Testis (tissue), 3 donors: ENCODE data around the gene KLC1. TPM values are rescaled to one million over a fixed set of nuclear protein-coding genes. Genes with fewer than 3 reads are reported as not detected.

ENCODE experiments used
- DNase-seq: peaks from one replicate; pipeline ENCODE4 v3.0.0-alpha.2; 2019
- H3K27ac ChIP-seq, 2 donors: fragments of 200-600 bp; sonication (generic); one replicate each; pipeline ENCODE4 v1.5.1; 2019
- H3K27me3 ChIP-seq: fragments of 200-600 bp; sonication (generic); one replicate; pipeline ENCODE4 v1.5.1; 2019
- H3K36me3 ChIP-seq: fragments of 200-600 bp; sonication (generic); one replicate; pipeline ENCODE4 v1.5.1; 2017; ENCODE audit warnings: low read depth; ENCODE audit errors: missing control alignments
- H3K4me1 ChIP-seq: fragments of 200-600 bp; sonication (generic); one replicate; pipeline ENCODE4 v1.5.1; 2019
- H3K4me3 ChIP-seq, 2 donors: fragments of 200-600 bp; sonication (generic); one replicate each; pipeline ENCODE4 v1.5.1; 2017 to 2019
- H3K9me3 ChIP-seq: fragments of 200-600 bp; sonication (generic); one replicate; pipeline ENCODE4 v1.5.1; 2017
- POLR2A ChIP-seq: fragments of 450-650 bp; IDR thresholded peaks from one replicate; pipeline ENCODE4 v1.6.1; 2017; ENCODE audit warnings: antibody characterized with exemption, mild to moderate bottlenecking, moderate library complexity
- WGBS, 2 donors: methylation state at CpG; one replicate each; pipeline ENCODE4 v1.1.5; 2018; 5-methylcytosine and 5-hydroxymethylcytosine counted together
- intact Hi-C: fragments of 100-400 bp; cut with DNase I; formaldehyde crosslinking; loops from one replicate; pipeline ENCODE4 v1.15.1; 2023; ENCODE audit warnings: low total_unique reads
- polyA plus RNA-seq: library from polyadenylated mRNA; stranded (reverse); fragments of 350-450 nt; fragmentation: Illumina TruSeq; extraction: RNeasy Lipid Tissue Mini Kit (QIAGEN cat#74804); gene quantifications from one replicate; pipeline ENCODE4 v1.2.3, GENCODE V29; 2014; ENCODE audit warnings: low read depth, low replicate concordance; ENCODE audit not compliant: insufficient read depth
- total RNA-seq, 2 donors: library from RNA; depleted of rRNA; stranded (reverse); fragments of >200 nt; gene quantifications; one replicate each; pipeline ENCODE4 v1.2.3, GENCODE V29; 2016
- TF ChIP-seq, protein P1 (sequence below), 3 experiments: fragments of 450-650 bp in 2 of 3; fragments of 200-600 bp in 1 of 3; sonication (generic) in 1 of 3; IDR thresholded peaks; one replicate each; pipeline ENCODE4 v1.5.1; 2016 to 2019; ENCODE audit warnings: antibody characterized with exemption in 3 of 3, mild to moderate bottlenecking in 2 of 3, moderate library complexity in 1 of 3

KLC1 gene
- total and polyA plus RNA-seq, 3 donors from 2014 or later, result 92.9 to 473 (median 379) TPM

DNA sequence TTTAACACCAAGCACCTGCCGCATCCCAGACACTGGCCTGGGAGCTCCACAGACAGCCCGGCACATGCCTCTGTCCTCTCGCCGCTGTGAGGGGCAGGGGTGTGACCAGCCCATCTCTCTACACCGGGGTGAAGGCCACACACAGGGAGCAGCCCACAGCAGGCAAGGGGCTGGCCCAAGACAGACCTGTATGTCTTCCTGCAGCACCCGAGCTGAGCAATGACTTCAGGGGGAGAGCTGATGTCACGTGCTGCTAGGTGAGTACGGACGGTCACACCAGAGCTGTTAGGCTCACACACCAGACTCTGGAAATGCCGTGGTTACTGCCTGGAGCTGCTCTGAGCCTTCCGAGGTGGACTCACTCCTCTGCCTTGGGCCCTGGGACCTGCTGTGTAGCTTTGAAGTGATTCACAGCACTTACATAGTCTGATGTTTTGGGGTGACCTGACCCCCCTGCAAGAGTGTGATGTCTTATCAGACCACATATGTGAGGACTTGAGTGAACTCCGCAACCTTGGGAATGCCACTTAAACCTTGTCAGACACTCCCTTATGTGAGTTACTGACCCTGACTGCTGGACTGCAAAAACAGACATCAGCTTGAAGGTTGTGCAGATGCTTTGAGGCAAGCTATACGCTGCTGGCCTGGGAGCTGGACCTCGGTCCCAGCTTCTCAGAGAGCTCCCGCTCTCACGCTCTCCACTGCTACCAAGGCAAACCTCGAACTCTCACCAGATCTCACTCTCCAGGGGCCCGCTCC is 84.5 kb downstream of the KLC1 start:
- TF ChIP-seq POLR2A, result no peak
- TF ChIP-seq, protein P1, sequence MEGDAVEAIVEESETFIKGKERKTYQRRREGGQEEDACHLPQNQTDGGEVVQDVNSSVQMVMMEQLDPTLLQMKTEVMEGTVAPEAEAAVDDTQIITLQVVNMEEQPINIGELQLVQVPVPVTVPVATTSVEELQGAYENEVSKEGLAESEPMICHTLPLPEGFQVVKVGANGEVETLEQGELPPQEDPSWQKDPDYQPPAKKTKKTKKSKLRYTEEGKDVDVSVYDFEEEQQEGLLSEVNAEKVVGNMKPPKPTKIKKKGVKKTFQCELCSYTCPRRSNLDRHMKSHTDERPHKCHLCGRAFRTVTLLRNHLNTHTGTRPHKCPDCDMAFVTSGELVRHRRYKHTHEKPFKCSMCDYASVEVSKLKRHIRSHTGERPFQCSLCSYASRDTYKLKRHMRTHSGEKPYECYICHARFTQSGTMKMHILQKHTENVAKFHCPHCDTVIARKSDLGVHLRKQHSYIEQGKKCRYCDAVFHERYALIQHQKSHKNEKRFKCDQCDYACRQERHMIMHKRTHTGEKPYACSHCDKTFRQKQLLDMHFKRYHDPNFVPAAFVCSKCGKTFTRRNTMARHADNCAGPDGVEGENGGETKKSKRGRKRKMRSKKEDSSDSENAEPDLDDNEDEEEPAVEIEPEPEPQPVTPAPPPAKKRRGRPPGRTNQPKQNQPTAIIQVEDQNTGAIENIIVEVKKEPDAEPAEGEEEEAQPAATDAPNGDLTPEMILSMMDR (IDR thresholded peaks at IDR 0.05), result no peak
- H3K9me3 ChIP-seq, result no peaks in the 10 kb centered on the region
- no peaks in the 10 kb centered on the region for H3K36me3 ChIP-seq
- no peak overlapping the region for H3K27ac ChIP-seq
- 72 to 75% methylated on average over 16 to 18 of the region's 18 CpGs for WGBS, 2 donors
- no peaks in the 10 kb centered on the region for H3K27me3 ChIP-seq
- H3K4me1 ChIP-seq, result peaks cover 36% of the 10 kb centered on the region
- intact Hi-C loops, result no loop called here
- no peak overlapping the region for H3K4me3 ChIP-seq
- DNase-seq, result no peak

DNA sequence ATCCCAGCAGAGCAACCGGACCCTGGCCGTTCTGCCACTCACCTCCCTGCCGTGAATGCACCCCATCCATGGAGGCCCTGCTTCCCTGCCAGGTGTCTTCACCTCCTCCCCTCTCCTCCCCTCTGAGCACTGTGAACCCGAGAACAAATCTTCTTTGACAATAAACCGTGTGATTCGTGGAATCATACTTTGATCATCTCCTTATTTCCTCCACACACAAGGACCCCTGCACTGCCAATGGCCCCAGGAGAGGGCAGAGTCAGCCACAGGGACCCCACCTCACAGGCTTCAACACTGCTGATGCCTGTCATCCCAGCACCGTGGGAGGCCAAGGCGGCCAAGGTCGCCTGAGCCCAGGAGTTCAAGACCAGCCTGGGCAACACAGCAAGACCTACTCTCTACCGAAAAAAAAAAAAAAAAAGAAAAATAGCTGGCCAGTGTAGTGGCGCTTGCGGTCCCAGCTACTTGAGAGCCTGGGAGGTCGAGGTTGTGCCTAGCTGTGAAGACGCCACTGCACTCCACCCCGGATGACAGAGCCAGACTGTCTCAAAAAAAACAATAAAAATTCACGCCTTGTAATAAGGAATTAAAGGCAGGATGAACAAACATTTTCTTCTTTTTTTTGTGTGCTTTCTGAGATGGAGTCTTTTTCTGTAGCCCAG is 85.2 kb downstream of the KLC1 start:
- intact Hi-C loops, result no loop called here
- H3K36me3 ChIP-seq, result no peaks in the 10 kb centered on the region
- H3K27me3 ChIP-seq, result no peaks in the 10 kb centered on the region
- H3K4me1 ChIP-seq, result peaks cover 36% of the 10 kb centered on the region
- DNase-seq, result no peak
- no peaks in the 10 kb centered on the region for H3K9me3 ChIP-seq
- no peak overlapping the region for H3K4me3 ChIP-seq
- 60 to 64% methylated on average over 16 of the region's 16 CpGs for WGBS, 2 donors
- H3K27ac ChIP-seq, result no peak overlapping the region
- TF ChIP-seq, protein P1 (IDR thresholded peaks at IDR 0.05), result no peak
- no peak for TF ChIP-seq POLR2A

DNA sequence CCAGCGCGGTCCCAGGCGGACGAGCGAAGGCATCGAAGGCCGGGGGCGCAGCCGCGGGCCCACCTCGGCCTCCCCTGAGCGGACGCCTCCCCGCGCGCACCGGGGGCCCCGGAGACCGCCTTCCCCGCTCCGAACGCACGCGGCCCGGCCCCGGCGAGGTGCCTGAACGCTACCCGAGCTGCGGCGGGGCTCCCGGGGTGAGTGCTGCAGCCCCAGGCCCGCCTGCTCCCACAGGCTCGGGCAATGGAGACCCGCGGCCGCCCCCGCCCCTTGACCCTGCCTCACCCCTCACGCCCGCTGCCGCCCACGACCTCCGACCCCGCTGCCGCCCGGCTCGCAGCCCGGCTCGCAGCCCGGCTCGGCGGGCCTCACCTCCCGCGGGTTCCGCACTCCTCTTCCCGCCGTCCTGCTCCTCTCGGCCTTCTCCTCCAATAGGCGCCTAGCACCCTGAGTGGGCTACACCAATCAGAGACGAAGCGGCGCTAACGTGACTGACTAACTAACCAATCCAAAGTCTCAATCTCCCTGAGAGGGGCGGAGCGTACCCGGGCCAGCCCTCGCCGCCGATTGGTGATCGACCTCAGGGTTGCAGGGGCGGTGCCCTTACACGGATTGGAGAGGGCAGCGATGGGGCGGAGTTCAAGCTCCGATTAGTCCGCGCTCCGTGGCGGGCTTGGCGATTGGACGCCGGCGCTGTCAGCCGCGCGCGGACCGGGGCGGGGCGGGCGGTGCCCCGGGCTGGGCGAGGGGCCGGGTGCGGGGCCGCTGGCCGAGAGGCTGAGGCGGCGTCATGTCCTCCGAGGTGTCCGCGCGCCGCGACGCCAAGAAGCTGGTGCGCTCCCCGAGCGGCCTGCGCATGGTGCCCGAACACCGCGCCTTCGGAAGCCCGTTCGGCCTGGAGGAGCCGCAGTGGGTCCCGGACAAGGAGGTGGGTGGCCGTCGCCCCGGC is 86.3 kb downstream of the KLC1 start, which contains the start of the genes XRCC3 and ZFYVE21:
Gene XRCC3, minus strand, starts transcription at position 400 of the 949 bp plus-strand sequence. CDS start 4,364 bp downstream, outside the sequence.
Gene ZFYVE21, plus strand, starts transcription at position 759 of the 949 bp plus-strand sequence. Its CDS starts 32 bp downstream, at position 791.
- WGBS, 2 donors, result 0% methylated on average over 16 to 82 of the region's 121 CpGs
- Histone ChIP-seq H3K9me3 (no peaks in the 10 kb centered on the region), H3K36me3 (no peaks in the 10 kb centered on the region), H3K27ac (peak within 1 kb of the TSS; percentile 72 to 86), H3K4me3 (peak within 1 kb of the TSS; percentile 77 to 91), H3K27me3 (no peaks in the 10 kb centered on the region), H3K4me1 (peaks cover 36% of the 10 kb centered on the region)
- DNase-seq, result peak; percentile 100
- intact Hi-C loops, result no loop called here
- TF ChIP-seq, protein P1 (IDR thresholded peaks at IDR 0.05), result peak in 1 of 3 experiments; percentile 22
- TF ChIP-seq POLR2A, result no peak

DNA sequence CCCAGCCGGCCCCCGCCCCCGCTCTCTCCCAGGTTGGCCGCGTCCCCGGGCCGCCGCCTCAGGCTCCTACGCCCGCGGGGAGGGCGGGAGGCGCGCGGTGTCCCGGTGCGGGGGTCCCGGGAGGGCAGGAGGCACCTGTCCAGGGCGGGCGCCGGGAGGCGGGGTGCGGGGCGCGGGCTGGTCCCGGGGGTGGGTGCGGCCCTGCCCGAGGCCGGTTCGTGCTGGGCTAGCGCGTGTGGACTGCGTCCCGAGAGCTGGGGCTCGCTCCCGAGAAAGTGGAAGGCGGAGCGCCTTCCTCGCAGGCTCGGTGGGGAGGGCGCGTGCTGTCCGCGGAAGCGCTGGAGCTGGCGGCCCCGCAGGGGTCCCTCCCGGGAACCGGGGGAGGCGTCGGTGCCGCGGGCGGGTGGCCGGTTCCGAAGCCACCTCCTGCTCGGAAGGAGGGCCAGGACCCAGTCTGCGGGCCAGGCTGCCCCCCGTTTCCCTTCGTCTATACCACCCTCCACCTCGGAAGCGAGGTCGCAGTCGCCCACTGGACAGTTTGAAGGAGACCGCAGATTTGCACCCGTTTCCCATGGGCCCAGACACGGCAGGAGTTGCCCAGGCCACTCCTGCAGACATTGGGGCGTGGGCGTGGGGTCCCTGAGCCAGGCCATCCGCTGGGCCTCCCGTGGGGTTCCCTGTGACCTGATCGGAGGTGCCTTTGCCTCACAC is 87.2 kb downstream of the KLC1 start:
- Histone ChIP-seq H3K27ac (peak overlapping the region; percentile 72 to 86), H3K27me3 (no peaks in the 10 kb centered on the region), H3K9me3 (no peaks in the 10 kb centered on the region), H3K36me3 (no peaks in the 10 kb centered on the region), H3K4me1 (peaks cover 36% of the 10 kb centered on the region), H3K4me3 (peak overlapping the region; percentile 77 to 91)
- TF ChIP-seq, protein P1 (IDR thresholded peaks at IDR 0.05), result no peak
- TF ChIP-seq POLR2A, result no peak
- no peak for DNase-seq
- intact Hi-C loops, result no loop called here
- WGBS, 2 donors, result 3 to 10% methylated on average over 6 to 50 of the region's 72 CpGs
